ENCODE results near the gene ITGAL. TPM values are rescaled to one million over a fixed set of nuclear protein-coding genes. Genes with fewer than 3 reads are reported as not detected.
A peak's percentile ranks its signal among the peaks of the same experiment; 100 is the strongest.
"Not testable (repeated sequence)": the region's sequence is repeated elsewhere in the genome, so short reads cannot be mapped to it uniquely, and the experiment has no call there.

Gene ITGAL
- 16.7 TPM for total RNA-seq

GRCh38 chr16:30472328-30472942, at the start of gene ITGAL:
TSS of gene ITGAL (plus strand) at chr16:30472742. CDS start at chr16:30472838, 96 bp downstream.
- DNase-seq (ENCODE audit: low spot score) = peak; percentile 44

- DNase-seq (ENCODE audit: low spot score) = no peak
Measured at GRCh38 chr16:30428055-30428454, 44.5 kb upstream of the ITGAL start.

GRCh38 chr16:30429418-30429677, 43.2 kb upstream of the ITGAL start:
- DNase-seq (ENCODE audit: low spot score) = no peak

GRCh38 chr16:30429678-30430427, 42.7 kb upstream of the ITGAL start, which contains the start of gene DCTPP1:
TSS of gene DCTPP1 (minus strand) at chr16:30430030. CDS start at chr16:30429980, 50 bp downstream.
- DNase-seq (ENCODE audit: low spot score) = peak; percentile 97

- no peak for DNase-seq (ENCODE audit: low spot score)
Measured at GRCh38 chr16:30430428-30430970, 42.0 kb upstream of the ITGAL start.

GRCh38 chr16:30434852-30435251, 37.7 kb upstream of the ITGAL start:
- no peak for DNase-seq (ENCODE audit: low spot score)

GRCh38 chr16:30437511-30438046, 35.0 kb upstream of the ITGAL start:
- DNase-seq (ENCODE audit: low spot score) = peak; percentile 38

GRCh38 chr16:30438835-30439234, 33.7 kb upstream of the ITGAL start:
- no peak for DNase-seq (ENCODE audit: low spot score)

GRCh38 chr16:30439720-30440348, 32.7 kb upstream of the ITGAL start:
- DNase-seq (ENCODE audit: low spot score) = no peak

GRCh38 chr16:30443631-30444030, 28.9 kb upstream of the ITGAL start:
- DNase-seq (ENCODE audit: low spot score) = no peak

GRCh38 chr16:30444231-30445148, 28.1 kb upstream of the ITGAL start:
- no peak for DNase-seq (ENCODE audit: low spot score)

GRCh38 chr16:30445149-30445407, 27.5 kb upstream of the ITGAL start:
- DNase-seq (ENCODE audit: low spot score) = no peak

GRCh38 chr16:30445408-30446202, 26.9 kb upstream of the ITGAL start, which contains the start of gene SEPHS2:
TSS of gene SEPHS2 (minus strand) at chr16:30445874. CDS start at chr16:30445727, 147 bp downstream.
- peak; percentile 99 for DNase-seq (ENCODE audit: low spot score)

GRCh38 chr16:30446203-30446595, 26.3 kb upstream of the ITGAL start:
- DNase-seq (ENCODE audit: low spot score) = no peak

GRCh38 chr16:30447512-30448226, 24.9 kb upstream of the ITGAL start:
- DNase-seq (ENCODE audit: low spot score) = peak; percentile 36

GRCh38 chr16:30449116-30449435, 23.5 kb upstream of the ITGAL start:
- DNase-seq (ENCODE audit: low spot score) = no peak

- not testable (repeated sequence) for DNase-seq (ENCODE audit: low spot score)
Measured at GRCh38 chr16:30452709-30453580, 19.6 kb upstream of the ITGAL start.

GRCh38 chr16:30456302-30456701, 16.2 kb upstream of the ITGAL start:
- DNase-seq (ENCODE audit: low spot score) = no peak

- DNase-seq (ENCODE audit: low spot score) = no peak
Measured at GRCh38 chr16:30457256-30457655, 15.3 kb upstream of the ITGAL start.
